H1 (cell line): ENCODE results near the gene DTWD2. TPM values are rescaled to one million over a fixed set of nuclear protein-coding genes. Genes with fewer than 3 reads are reported as not detected.

Source experiments
- CTCF ChIA-PET: fragments of 300-600 bp; sonication (Branson Sonifier 250); formaldehyde crosslinking; loops from one replicate; lab custom pipeline; 2021; ENCODE audit not compliant: partially characterized antibody; lab: Charles Lee
- POLR2A ChIA-PET: fragments of 300-600 bp; sonication (Branson Sonifier 250); formaldehyde crosslinking; loops from one replicate; lab custom pipeline; 2021; ENCODE audit warnings: inconsistent platforms; ENCODE audit not compliant: partially characterized antibody; lab: Charles Lee
- DNase-seq, 2 experiments: peaks; one replicate each; pipeline versions ENCODE4 v3.0.0 to v3.0.0-alpha.2; 2010 to 2022; ENCODE audit warnings: low spot score in 2 of 2, low read depth in 1 of 2, mixed read lengths in 1 of 2
- FAIRE-seq: peaks from 2 replicates; lab custom pipeline; 2011; peaks lifted over from hg19 to GRCh38; lab: Jason Lieb, UNC
- H2AFZ ChIP-seq: 2 replicates; pipeline ENCODE4 v1.8.1; 2012; ENCODE audit warnings: low read length, inconsistent platforms
- H2AK5ac ChIP-seq: 2 replicates; pipeline ENCODE4 v1.6.1; 2013; ENCODE audit warnings: low read depth, low read length
- H2BK120ac ChIP-seq: replicated peaks from 2 replicates; pipeline ENCODE3; 2013; ENCODE audit warnings: low read depth, low read length, inconsistent platforms
- H2BK12ac ChIP-seq: 2 replicates; pipeline ENCODE4 v1.6.1; 2013; ENCODE audit warnings: low read depth, low read length
- H2BK15ac ChIP-seq: 2 replicates; pipeline ENCODE4 v1.6.1; 2013; ENCODE audit warnings: low read length
- H2BK20ac ChIP-seq: 2 replicates; pipeline ENCODE4 v1.6.1; 2013; ENCODE audit warnings: low read length
- H2BK5ac ChIP-seq: 2 replicates; pipeline ENCODE4 v1.6.1; 2013; ENCODE audit warnings: low read depth, low read length
- H3K14ac ChIP-seq: 2 replicates; pipeline ENCODE4 v1.6.1; 2013; ENCODE audit warnings: inconsistent platforms; ENCODE audit not compliant: insufficient read length
- H3K18ac ChIP-seq: 2 replicates; pipeline ENCODE4 v1.6.1; 2013; ENCODE audit warnings: low read length; ENCODE audit errors: extremely low read depth
- H3K23ac ChIP-seq: 2 replicates; pipeline ENCODE4 v1.6.1; 2013; ENCODE audit warnings: inconsistent platforms; ENCODE audit not compliant: insufficient read length
- H3K23me2 ChIP-seq: 2 replicates; pipeline ENCODE4 v1.6.1; 2013; ENCODE audit warnings: low read depth, low read length
- H3K27ac ChIP-seq: 2 replicates; pipeline ENCODE4 v1.6.1; 2011; ENCODE audit warnings: low read depth, low read length, inconsistent platforms
- H3K27me3 ChIP-seq, 4 experiments: replicated peaks in 1 of 4; 1 replicate in 1 of 4; 2 replicates in 3 of 4; pipeline versions ENCODE4 v1.6.1 to v1.8.1; 2011 to 2013; ENCODE audit warnings: low read length in 3 of 4, mild to moderate bottlenecking in 3 of 4, inconsistent platforms in 2 of 4, mixed read lengths in 2 of 4, moderate library complexity in 1 of 4; ENCODE audit not compliant: control insufficient read depth in 3 of 4, insufficient read depth in 3 of 4; ENCODE audit errors: extremely low read depth in 1 of 4
- H3K36me3 ChIP-seq, 4 experiments: 2 replicates each; pipeline versions ENCODE4 v1.6.1 to v1.8.1; 2011 to 2013; ENCODE audit warnings: mild to moderate bottlenecking in 4 of 4, low read length in 3 of 4, moderate library complexity in 2 of 4, control low read depth in 1 of 4, inconsistent platforms in 1 of 4; ENCODE audit not compliant: insufficient read depth in 4 of 4, control insufficient read depth in 2 of 4
- H3K4ac ChIP-seq: replicated peaks from 2 replicates; pipeline ENCODE3; 2013; ENCODE audit warnings: low read length, low read depth, mixed read lengths, inconsistent platforms; ENCODE audit not compliant: insufficient read length
- H3K4me1 ChIP-seq, 4 experiments: replicated peaks in 1 of 4; 1 replicate in 1 of 4; 2 replicates in 3 of 4; pipeline versions ENCODE4 v1.6.1 to v1.8.1; 2011 to 2013; ENCODE audit warnings: low read length in 3 of 4, inconsistent platforms in 2 of 4, mixed read lengths in 1 of 4; ENCODE audit not compliant: insufficient read depth in 4 of 4, control insufficient read depth in 3 of 4
- H3K4me2 ChIP-seq, 2 experiments: 2 replicates each; pipeline versions ENCODE4 v1.6.1 to v1.8.1; 2011 to 2013; ENCODE audit warnings: low read depth in 2 of 2, low read length in 2 of 2, control low read depth in 1 of 2, inconsistent platforms in 1 of 2, mild to moderate bottlenecking in 1 of 2; ENCODE audit not compliant: insufficient read depth in 1 of 2
- H3K4me3 ChIP-seq, 4 experiments: fragments of 200-600, 300-600 bp in 1 of 4; sonication (generic), shearing (Covaris generic), sonication (Bioruptor Twin) in 1 of 4; 2 replicates each; pipeline versions ENCODE4 v1.5.1 to v1.8.1; 2011 to 2016; ENCODE audit warnings: low read length in 4 of 4, low read depth in 3 of 4, control low read depth in 2 of 4, inconsistent platforms in 2 of 4, mild to moderate bottlenecking in 2 of 4, mixed read lengths in 1 of 4, moderate library complexity in 1 of 4; ENCODE audit not compliant: insufficient read depth in 2 of 4; ENCODE audit errors: extremely low read depth in 1 of 4
- H3K56ac ChIP-seq: replicated peaks from 2 replicates; pipeline ENCODE3; 2013; ENCODE audit warnings: low read depth, mild to moderate bottlenecking, mixed read lengths, low read length, inconsistent platforms; ENCODE audit not compliant: insufficient read length
- H3K79me1 ChIP-seq: 2 replicates; pipeline ENCODE4 v1.6.1; 2013; ENCODE audit warnings: low read depth, low read length, control low read depth
- H3K79me2 ChIP-seq, 2 experiments: 2 replicates each; pipeline versions ENCODE4 v1.6.1 to v1.8.1; 2012 to 2013; ENCODE audit warnings: low read length in 2 of 2, mild to moderate bottlenecking in 2 of 2, inconsistent platforms in 1 of 2; ENCODE audit not compliant: insufficient read depth in 2 of 2, control insufficient read depth in 1 of 2
- H3K9ac ChIP-seq, 4 experiments: replicated peaks in 1 of 4; 1 replicate in 1 of 4; 2 replicates in 3 of 4; pipeline versions ENCODE4 v1.6.1 to v1.8.1; 2011 to 2013; ENCODE audit warnings: low read depth in 3 of 4, low read length in 3 of 4, control low read depth in 2 of 4, mild to moderate bottlenecking in 2 of 4, moderate library complexity in 2 of 4, inconsistent platforms in 1 of 4; ENCODE audit errors: extremely low read depth in 1 of 4
- H3K9me3 ChIP-seq, 2 experiments: 2 replicates each; pipeline versions ENCODE4 v1.6.1 to v1.8.1; 2012 to 2013; ENCODE audit warnings: mild to moderate bottlenecking in 2 of 2, moderate library complexity in 2 of 2, control low read depth in 1 of 2, inconsistent platforms in 1 of 2, low read depth in 1 of 2, low read length in 1 of 2, mixed read lengths in 1 of 2; ENCODE audit not compliant: insufficient read depth in 2 of 2
- H4K20me1 ChIP-seq, 2 experiments: replicated peaks in 1 of 2; 2 replicates each; pipeline versions ENCODE3 to v1.8.1; 2011 to 2013; ENCODE audit warnings: inconsistent platforms in 2 of 2, low read length in 2 of 2, mild to moderate bottlenecking in 1 of 2; ENCODE audit not compliant: insufficient read depth in 2 of 2, control insufficient read depth in 1 of 2
- H4K5ac ChIP-seq: 2 replicates; pipeline ENCODE4 v1.6.1; 2013; ENCODE audit warnings: low read length, low read depth, mixed read lengths, inconsistent platforms; ENCODE audit not compliant: insufficient read length
- H4K8ac ChIP-seq: 2 replicates; pipeline ENCODE4 v1.8.0; 2013; ENCODE audit warnings: mild to moderate bottlenecking, moderate library complexity, low read length, inconsistent platforms; ENCODE audit not compliant: insufficient read depth; ENCODE audit errors: extremely low read depth
- H4K91ac ChIP-seq: replicated peaks from 2 replicates; pipeline ENCODE3; 2013; ENCODE audit warnings: low read length, mixed read lengths, inconsistent platforms; ENCODE audit not compliant: insufficient read length
- KDM4A ChIP-seq: IDR thresholded peaks from one replicate; pipeline ENCODE4 v1.7.1; 2012; ENCODE audit warnings: low read depth, mild to moderate bottlenecking, moderate library complexity, low read length, inconsistent platforms; ENCODE audit not compliant: severe bottlenecking
- NANOG ChIP-seq: IDR thresholded peaks from 2 replicates; pipeline ENCODE4 v1.6.1; 2011; ENCODE audit warnings: low read length, low read depth, mild to moderate bottlenecking, inconsistent platforms; ENCODE audit not compliant: insufficient read depth, poor library complexity, severe bottlenecking
- WGBS, 2 experiments: shearing (Covaris generic) in 1 of 2; methylation state at CpG; one replicate each; pipeline versions ENCODE4 v1.1.6 to v1.1.7; 2013 to 2015; ENCODE audit warnings: low lambda C conversion rate in 2 of 2, mixed read lengths in 2 of 2, inconsistent platforms in 1 of 2, low coverage in 1 of 2, missing lambda C conversion rate in 1 of 2; ENCODE audit not compliant: insufficient replicate concordance in 2 of 2, insufficient coverage in 1 of 2, insufficient read length in 1 of 2; ENCODE audit errors: extremely low coverage in 1 of 2, missing lambda C conversion rate in 1 of 2; 5-methylcytosine and 5-hydroxymethylcytosine counted together
- polyA plus RNA-seq, 7 experiments: library from polyadenylated mRNA; depleted of rRNA in 3 of 7; stranded (reverse) in 5 of 7; unstranded in 2 of 7; fragments of >200 nt in 5 of 7; fragments of 200-250 nt in 2 of 7; gene quantifications; 1 replicate in 5 of 7; 2 replicates in 1 of 7; 4 replicates in 1 of 7; pipeline versions ENCODE4 v1.2.1 to v1.2.3, GENCODE V29; 2011 to 2013; ENCODE audit warnings: missing spikeins in 2 of 7, mixed read lengths in 2 of 7
- total RNA-seq: library from RNA; stranded (reverse); fragmentation: NEBNext Ultra II Directional; extraction: Animal tissue kit (Norgen Biotek cat#: 25700); gene quantifications from 2 replicates; pipeline ENCODE4 v1.2.1, GENCODE V29; 2021

DTWD2 gene
- total and polyA plus RNA-seq, 2 of the 8 experiments (the other 6 are each of a cell fraction or from before 2014, with no cell fraction given) = 4.3 to 17.1 TPM

- H3K79me1 ChIP-seq = no peaks in the 10 kb centered on the region
- H3K79me2 ChIP-seq = no peaks in the 10 kb centered on the region
- H4K91ac ChIP-seq = no peak overlapping the region
- H2BK20ac ChIP-seq = no peak overlapping the region
- H3K9ac ChIP-seq = no peak overlapping the region
- no peaks in the 10 kb centered on the region for H3K4me1 ChIP-seq
- no peak overlapping the region for H4K5ac ChIP-seq
- H3K14ac ChIP-seq = no peak overlapping the region
- no peak overlapping the region for H2BK12ac ChIP-seq
- H3K23ac ChIP-seq = no peak overlapping the region
- CTCF ChIA-PET = interaction anchor here (0.6 kb wide), 1 partner anchor 131 kb away, joined by 3 read pairs; no protein-coding TSS in a partner anchor
- H2BK120ac ChIP-seq = no peak overlapping the region
- H3K23me2 ChIP-seq = no peaks in the 10 kb centered on the region
- no peak overlapping the region for H3K27ac ChIP-seq
- no peak overlapping the region for H3K56ac ChIP-seq
- no peak overlapping the region for H3K18ac ChIP-seq
- H4K20me1 ChIP-seq = no peaks in the 10 kb centered on the region
- no peaks in the 10 kb centered on the region for H3K27me3 ChIP-seq
- POLR2A ChIA-PET = no interaction called here
- no peak overlapping the region for H2AFZ ChIP-seq
- H2AK5ac ChIP-seq = no peak overlapping the region
- no peak overlapping the region for H3K4me2 ChIP-seq
- no peak overlapping the region for H3K4me3 ChIP-seq
- H3K9me3 ChIP-seq = no peaks in the 10 kb centered on the region
- no peak overlapping the region for H4K8ac ChIP-seq
- no peak for FAIRE-seq
- no peak overlapping the region for H2BK15ac ChIP-seq
- WGBS, 2 experiments = 91% methylated on average over 1 of the region's 1 CpG; no CpG with 5 or more reads in 1 of the 2 experiments
- H2BK5ac ChIP-seq = no peak overlapping the region
- no peak for TF ChIP-seq NANOG
- no peak for TF ChIP-seq KDM4A
- no peak for DNase-seq
- no peaks in the 10 kb centered on the region for H3K36me3 ChIP-seq
- H3K4ac ChIP-seq = no peak overlapping the region
Measured at GRCh38 chr5:118834710-118835109, 153.6 kb downstream of the DTWD2 start.
